Cardiac septum (tissue), 1 donor: ENCODE results near the gene GRIK5. TPM values are rescaled to one million over a fixed set of nuclear protein-coding genes. Genes with fewer than 3 reads are reported as not detected.
"Not testable (repeated sequence)": the region's sequence is repeated elsewhere in the genome, so short reads cannot be mapped to it uniquely, and the experiment has no call there.

Experiments used
- DNase-seq: peaks from one replicate; pipeline ENCODE4 v3.0.0-alpha.2; 2020; ENCODE audit warnings: low spot score
- intact Hi-C: fragments of 100-400 bp; cut with DNase I; formaldehyde crosslinking; loops from one replicate; pipeline ENCODE4 v1.14.0; 2022
- total RNA-seq: library from RNA; stranded (reverse); fragmentation: NEBNext Ultra II Directional; extraction: Animal tissue kit (Norgen Biotek cat#: 25700); gene quantifications from one replicate; pipeline ENCODE4 v1.2.1, GENCODE V29; 2021
- donor health status: DM: no; HTN: no; CAD: no.

The GRIK5 gene
- total RNA-seq, 1 donor from 2014 or later = 4.6 TPM

DNA sequence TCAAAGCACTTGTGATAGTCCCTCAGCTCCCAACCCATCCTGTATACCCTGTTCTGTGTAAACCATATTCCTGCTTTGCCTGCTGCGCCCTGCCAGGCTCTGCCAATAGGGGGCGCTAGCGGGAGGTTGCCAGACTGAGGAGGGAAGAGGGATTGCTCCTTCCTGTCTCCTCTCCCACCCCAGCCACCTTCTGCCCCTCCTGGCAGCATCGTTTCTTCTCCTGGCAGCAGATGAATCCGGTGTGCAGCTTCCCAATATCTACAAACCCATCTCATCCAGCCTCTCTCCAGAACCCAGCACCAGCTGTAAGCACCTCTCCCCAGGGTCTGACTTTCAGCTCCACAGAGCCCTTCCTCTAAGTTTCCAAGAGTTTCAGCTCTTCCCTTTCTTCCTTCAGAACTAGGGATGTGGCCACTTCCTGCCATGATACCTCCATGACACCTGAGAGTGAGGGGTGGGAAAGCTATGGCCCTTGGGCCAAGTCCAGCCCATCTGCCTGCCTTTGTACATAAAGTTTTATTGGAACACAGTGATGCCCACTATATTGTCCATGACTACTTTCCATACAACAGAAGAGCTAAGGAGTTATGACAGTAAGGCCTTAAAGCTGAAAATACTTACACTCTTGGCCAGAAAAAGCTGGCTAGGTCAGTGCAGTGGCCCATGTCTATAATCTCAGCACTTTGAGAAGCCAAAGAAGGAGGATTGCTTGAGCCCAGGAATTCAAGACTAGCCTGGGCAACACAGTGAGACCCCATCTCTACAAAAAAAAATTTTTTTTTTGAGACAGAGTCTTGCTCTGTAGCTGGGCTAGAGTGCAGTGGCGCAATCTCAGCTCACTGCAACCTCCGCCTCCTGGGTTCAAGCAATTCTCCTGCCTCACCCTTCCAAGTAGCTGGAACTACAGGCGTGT is 41.4 kb downstream of the GRIK5 start:
- intact Hi-C loops = no loop called here
- DNase-seq = no peak

DNA sequence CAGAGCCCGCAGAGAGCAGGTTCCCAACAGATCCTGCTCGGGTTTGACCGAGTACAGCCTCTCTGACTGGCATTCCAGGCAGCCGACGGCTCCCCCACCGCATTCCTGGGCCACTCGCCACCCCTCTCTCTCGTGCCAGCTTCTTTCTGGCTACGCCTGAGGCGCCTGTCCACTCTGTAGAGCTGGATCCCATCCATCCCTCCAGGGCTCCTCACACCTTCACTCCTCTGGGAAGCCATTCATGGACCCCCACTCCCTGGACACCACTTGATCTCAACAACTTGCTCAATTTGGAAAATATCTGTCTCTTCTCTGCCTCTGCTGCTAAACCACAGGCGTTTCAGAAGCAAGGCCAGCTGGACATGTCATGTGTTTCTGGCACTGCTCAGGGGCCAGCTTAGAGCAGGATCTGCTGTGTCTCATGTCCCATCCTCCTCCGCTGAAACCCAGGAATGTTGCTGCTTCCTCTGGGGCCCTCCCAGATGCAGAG is 45.3 kb downstream of the GRIK5 start:
- intact Hi-C loops = loop anchor here (1.0 to 2.0 kb wide), 2 partner anchors 13 to 32 kb away; no protein-coding TSS in a partner anchor

GRCh38 chr19:42023943-42024260 is 46.1 kb downstream of the GRIK5 start:
- intact Hi-C loops = loop anchor here (2.0 kb wide), 1 partner anchor 31 kb away; no protein-coding TSS in a partner anchor
- no peak for DNase-seq

More for the DNA sequence above, 45.3 kb downstream of the GRIK5 start:
- DNase-seq = peak; percentile 83

- intact Hi-C loops = no loop called here
- no peak for DNase-seq
These were observed 46.7 kb downstream of the GRIK5 start for GRCh38 chr19:42023121-42023942.

GRCh38 chr19:42022616-42023015 is 47.4 kb downstream of the GRIK5 start:
- intact Hi-C loops = no loop called here

GRCh38 chr19:42021185-42021584 is 48.8 kb downstream of the GRIK5 start:
- intact Hi-C loops = no loop called here
- DNase-seq = no peak

More at GRCh38 chr19:42022616-42023015, 47.4 kb downstream of the GRIK5 start:
- DNase-seq = no peak

DNA sequence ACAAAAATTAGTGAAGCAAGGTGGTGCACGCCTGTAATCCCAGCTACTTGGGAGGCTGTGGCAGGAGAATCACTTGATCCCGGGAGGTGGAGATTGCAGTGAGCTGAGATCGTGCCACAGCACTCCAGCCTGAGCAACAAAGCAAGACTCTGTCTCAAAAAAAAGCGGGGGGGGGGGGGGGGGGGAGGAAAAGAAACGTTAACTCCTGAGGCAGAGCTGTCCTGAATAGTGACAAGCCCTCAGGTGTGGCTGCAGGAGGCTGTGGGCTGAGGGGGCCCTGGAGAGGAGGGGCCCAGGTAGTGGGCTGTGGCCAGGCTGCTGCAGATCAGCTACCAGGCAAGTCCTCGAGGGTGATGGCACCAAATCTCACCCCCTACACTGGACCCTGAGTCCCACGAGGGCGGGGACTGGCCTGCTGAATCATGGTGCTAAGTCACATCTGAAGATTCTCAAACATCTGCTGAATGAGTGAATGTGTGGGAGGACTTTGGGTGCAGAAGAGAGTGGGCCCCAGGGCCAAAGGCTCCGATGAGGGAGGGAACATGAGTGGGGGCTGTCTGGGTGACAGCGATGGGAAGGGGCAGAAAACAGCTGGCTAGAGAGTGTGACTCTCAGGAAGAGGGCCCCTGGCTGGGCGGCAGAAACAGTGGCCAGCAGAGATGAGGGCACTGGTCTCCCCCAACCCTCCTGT is 51.4 kb downstream of the GRIK5 start:
- intact Hi-C loops = no loop called here
- no peak for DNase-seq

GRCh38 chr19:42017040-42017439 is 53.0 kb downstream of the GRIK5 start:
- DNase-seq = no peak
- intact Hi-C loops = no loop called here

- intact Hi-C loops, DNase-seq: not testable (repeated sequence)
These were observed 57.3 kb downstream of the GRIK5 start for GRCh38 chr19:42012747-42013146.

DNA sequence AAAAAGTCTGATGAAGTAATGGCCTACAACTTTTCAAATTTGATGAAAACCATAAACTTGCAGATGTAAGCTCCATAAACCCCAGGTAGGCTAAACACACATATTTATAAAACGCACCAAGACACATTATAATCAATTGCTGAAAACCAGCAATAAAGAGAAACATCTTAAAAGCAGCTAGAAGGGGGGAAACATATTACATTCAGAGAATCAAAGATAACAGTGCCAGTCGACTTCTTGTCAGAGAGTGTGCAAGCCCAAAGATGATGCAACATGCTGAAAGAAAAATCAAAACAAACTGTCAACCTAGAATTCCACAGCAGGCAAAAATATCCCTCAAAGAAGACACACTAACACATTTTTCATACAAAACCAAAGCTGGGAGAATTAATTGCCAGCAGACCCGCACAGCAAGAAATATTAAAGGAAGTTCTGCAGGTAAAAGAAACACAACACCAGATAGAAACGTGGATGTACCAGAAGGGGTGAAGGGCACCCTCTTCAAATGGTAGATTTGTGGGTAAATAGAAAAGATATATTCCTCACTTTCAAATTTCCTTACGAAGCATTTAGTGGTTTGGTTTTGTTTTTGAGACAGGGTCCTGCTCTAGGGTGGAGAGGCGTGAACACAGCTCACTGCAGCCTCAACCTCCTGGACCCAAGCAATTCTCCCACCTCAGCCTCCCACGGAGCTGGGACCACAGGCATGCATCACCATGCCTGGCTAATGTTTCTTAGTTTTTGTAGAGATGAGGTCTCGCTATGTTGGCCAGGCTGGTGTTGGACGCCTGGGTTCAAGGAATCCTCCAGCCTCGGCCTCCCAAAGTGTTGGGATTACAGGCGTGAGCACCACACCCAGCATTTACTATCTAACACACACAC is 59.5 kb downstream of the GRIK5 start:
- intact Hi-C loops = no loop called here

GRCh38 chr19:42006569-42006968 is 63.4 kb downstream of the GRIK5 start:
- intact Hi-C loops = no loop called here
- no peak for DNase-seq

More for the DNA sequence above, 59.5 kb downstream of the GRIK5 start:
- no peak for DNase-seq

DNA sequence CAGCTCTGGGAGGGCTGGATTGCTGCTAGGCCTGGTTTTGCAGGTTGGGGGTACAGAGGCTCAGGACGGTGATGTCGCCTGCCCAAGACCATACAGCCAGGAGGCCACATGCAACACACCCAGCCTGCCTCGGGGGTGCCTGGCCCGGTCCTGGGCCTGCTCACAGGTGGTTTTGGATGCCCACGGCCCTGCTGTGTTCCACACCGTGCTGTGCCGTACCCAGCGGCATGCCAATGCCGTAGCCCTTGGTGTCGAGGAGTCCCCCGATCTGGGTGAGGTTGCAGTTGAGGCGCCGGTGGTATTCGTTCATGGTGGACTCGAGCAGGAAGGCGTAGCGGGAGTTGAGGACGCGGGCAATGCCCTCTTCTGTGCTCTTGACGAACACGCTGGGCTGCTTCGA is 64.5 kb downstream of the GRIK5 start:
- no peak for DNase-seq
- intact Hi-C loops = no loop called here

DNA sequence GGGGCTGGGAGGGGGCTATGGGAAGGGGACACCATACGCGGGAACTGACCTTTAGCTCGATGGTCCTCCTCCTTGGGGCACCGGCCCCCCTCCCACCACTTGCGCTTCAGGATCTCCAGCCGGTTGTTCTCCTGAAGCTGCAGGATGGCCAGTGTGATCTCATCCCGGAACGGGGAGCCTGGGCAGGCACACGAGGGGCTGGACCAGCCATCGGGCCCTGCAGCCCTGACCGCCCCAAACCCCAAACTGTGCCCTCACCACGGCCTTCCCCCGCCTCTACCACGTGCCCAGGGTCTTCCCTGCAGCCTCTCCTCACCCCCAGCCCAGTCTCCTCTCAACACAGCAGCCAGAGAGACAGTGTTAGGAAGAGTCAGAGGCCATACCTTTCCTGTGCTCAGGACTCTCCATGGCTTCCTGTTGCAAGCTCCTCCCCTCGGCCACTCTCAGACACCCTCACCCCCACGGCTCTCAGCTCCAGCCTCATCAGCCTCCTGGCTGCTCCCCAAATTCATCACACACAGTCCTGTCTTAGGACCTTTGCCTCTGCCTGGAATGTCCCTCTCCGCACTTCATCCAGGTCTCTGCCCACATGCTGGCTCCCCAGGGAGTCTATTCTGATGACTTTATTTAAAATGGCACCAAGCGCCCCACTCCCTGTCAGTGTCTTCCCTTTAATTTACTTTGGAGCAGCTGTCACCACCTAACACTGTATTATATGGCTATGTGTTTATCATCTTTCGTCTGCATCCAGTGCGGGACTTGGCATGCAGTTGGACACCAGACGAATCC is 66.3 kb downstream of the GRIK5 start:
- intact Hi-C loops = no loop called here
- DNase-seq = no peak

- intact Hi-C loops = loop anchor here (5.0 kb wide), 1 partner anchor 77 kb away; the partner anchor contains the start of gene ZNF574
- no peak for DNase-seq
These were observed 70.2 kb downstream of the GRIK5 start for GRCh38 chr19:41999878-42000208.

DNA sequence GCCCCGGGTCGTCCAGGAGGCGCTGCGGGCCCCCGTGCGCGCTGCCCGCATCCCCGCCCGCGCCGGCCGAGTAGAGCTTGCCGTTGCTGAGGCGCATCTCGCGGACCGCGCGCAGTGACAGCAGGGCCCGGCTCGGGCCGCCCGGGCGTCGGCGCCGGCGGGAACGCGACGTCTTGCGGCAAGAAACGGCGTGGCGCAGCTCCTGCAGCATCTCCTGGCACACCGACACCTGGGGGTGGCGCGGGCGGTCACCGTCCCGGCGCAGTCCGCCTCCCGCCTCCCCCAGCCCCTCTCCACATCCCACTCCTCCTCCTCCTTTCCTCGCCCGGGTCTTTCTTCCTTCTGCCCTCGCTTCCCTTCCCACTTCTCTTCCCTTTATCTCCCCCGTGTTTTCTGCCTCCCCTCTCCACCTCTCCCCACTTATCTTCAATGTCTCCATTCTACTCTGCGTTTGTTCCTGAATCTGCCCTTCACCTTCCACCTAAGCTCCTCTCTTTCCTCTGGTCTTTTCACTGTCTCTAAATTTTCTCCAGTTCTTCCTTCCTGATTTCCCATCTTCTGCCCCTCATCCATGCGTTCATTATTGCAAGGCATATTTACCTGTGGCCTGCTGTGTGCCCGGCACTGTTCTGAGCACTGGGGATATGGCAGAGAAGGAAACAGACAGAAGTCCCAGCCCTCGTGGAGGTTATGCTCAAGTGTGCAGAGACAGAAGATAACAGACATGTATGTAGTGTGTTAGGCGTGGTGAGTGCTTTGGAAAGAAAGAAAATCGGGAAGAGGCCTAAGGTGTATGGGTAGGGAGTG is 70.7 kb downstream of the GRIK5 start:
- DNase-seq = no peak
- intact Hi-C loops = loop anchor here (5.0 kb wide), 1 partner anchor 78 kb away; the partner anchor contains the start of gene ZNF574

GRCh38 chr19:41998246-41999020 is 71.6 kb downstream of the GRIK5 start:
- DNase-seq = no peak
- intact Hi-C loops = loop anchor here (5.0 kb wide), 1 partner anchor 79 kb away; the partner anchor contains the start of gene ZNF574
